ENCODE data around the gene ARHGAP19. TPM values are rescaled to one million over a fixed set of nuclear protein-coding genes. Genes with fewer than 3 reads are reported as not detected.

The ARHGAP19 gene
- total and polyA plus RNA-seq, 5 donors, result 2.4 to 6.3 (median 4.5) TPM

DNA sequence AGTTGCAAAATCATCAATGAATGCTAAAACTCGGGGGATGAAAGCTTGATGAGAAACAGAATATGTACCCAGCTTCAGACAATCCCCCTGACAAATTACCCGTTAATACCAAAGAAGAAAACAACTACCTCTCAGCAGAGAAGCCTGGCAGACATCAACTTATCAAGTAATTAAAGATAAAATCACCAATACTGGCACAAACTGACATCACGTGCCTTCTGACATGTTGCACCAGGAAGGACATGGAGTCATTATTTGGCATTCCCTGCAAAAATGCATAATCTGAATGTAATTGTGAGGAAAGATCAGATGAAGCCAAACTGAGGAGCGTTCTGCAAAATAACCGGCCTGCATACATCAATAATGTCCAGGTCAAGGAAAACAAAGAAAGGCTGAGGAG lies 114.4 kb downstream of the ARHGAP19 start:
- Histone ChIP-seq H3K4me1 (ENCODE audit: control insufficient read depth, insufficient read depth, low read length) (no peaks in the 10 kb centered on the region), H3K9me3 (ENCODE audit: control insufficient read depth, low read length) (no peaks in the 10 kb centered on the region), H3K4me3 (ENCODE audit: low read length) (no peak overlapping the region), H3K27me3 (ENCODE audit: control insufficient read depth, insufficient read depth) (no peaks in the 10 kb centered on the region), H3K27ac (ENCODE audit: low read length) (no peak overlapping the region)
- 56% methylated on average over 5 of the region's 5 CpGs for WGBS
- ATAC-seq (no peak), DNase-seq (no peak)
- intact Hi-C loops (cut with DNase I), result no loop called here

DNA sequence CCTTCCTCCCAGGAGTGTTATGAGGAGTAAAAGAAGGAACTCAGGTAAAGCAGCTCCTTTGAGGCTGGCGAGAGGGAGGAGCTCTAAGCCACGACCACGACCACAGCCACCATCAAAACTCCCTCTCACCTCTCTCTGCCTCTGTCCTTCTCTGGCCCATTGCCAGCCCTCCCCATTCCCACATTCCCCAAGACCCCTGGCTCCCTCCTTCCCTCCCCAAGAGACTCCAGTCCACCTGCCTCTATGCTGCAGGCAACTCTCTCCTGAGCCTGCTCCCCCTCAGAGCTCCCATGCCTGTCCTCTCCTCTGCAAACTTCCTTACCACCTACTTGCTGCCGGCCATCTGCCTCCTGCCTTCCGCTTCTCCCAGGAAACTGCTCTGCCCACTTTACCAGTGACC lies 116.2 kb downstream of the ARHGAP19 start:
- ATAC-seq, result no peak
- DNase-seq, result no peak
- no peak overlapping the region for H3K4me3 ChIP-seq (ENCODE audit: low read length)
- intact Hi-C loops (cut with DNase I), result no loop called here
- H3K27me3 ChIP-seq (ENCODE audit: control insufficient read depth, insufficient read depth), result no peaks in the 10 kb centered on the region
- no peaks in the 10 kb centered on the region for H3K4me1 ChIP-seq (ENCODE audit: control insufficient read depth, insufficient read depth, low read length)
- 81% methylated on average over 5 of the region's 5 CpGs for WGBS
- no peaks in the 10 kb centered on the region for H3K9me3 ChIP-seq (ENCODE audit: control insufficient read depth, low read length)
- no peak overlapping the region for H3K27ac ChIP-seq (ENCODE audit: low read length)

DNA sequence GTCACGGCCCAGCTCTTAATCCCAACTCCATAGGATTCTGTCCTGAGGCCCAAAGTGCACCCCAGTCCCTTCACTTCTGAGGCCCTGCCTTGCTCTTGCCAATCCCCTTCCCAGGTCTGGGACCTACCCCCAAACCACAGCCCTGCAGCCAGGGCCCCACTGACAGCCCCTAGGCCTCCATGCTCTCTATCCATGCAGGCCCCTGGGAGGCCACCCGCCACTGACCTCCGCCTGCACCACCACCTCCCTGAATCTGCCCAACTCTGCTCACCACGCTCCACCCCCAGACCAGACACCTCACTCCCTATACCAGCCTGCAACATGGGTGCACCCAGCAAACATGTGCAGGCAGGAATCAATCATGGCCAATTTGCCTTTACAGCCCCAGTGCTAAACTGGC lies 116.9 kb downstream of the ARHGAP19 start:
- Histone ChIP-seq H3K27ac (ENCODE audit: low read length) (no peak overlapping the region), H3K27me3 (ENCODE audit: control insufficient read depth, insufficient read depth) (no peaks in the 10 kb centered on the region), H3K4me3 (ENCODE audit: low read length) (no peak overlapping the region), H3K4me1 (ENCODE audit: control insufficient read depth, insufficient read depth, low read length) (no peaks in the 10 kb centered on the region), H3K9me3 (ENCODE audit: control insufficient read depth, low read length) (no peaks in the 10 kb centered on the region)
- no peak for ATAC-seq
- no peak for DNase-seq
- over 99% methylated on average over 4 of the region's 4 CpGs for WGBS
- intact Hi-C loops (cut with DNase I), result no loop called here

DNA sequence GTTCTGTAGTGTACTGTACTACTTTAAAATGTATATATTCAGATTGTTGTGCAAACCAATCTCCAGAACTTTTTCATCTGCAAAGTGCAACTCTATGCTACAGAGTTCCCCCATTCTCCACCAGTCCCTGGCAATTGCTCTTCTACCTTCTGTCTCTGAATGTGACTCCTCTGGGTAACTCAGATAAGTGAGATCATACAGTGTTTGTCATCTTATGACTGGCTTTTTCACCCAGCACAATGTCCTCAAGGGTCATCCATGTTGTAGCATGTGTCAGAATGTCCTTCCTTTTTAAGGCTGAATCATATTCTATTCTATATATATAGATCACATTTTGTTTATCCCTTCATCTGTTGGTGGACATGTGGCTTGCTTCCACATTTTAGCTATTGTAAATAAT lies 117.5 kb downstream of the ARHGAP19 start:
- Histone ChIP-seq H3K27ac (ENCODE audit: low read length) (no peak overlapping the region), H3K4me3 (ENCODE audit: low read length) (no peak overlapping the region), H3K9me3 (ENCODE audit: control insufficient read depth, low read length) (no peaks in the 10 kb centered on the region), H3K4me1 (ENCODE audit: control insufficient read depth, insufficient read depth, low read length) (no peaks in the 10 kb centered on the region), H3K27me3 (ENCODE audit: control insufficient read depth, insufficient read depth) (no peaks in the 10 kb centered on the region)
- ATAC-seq, result no peak
- DNase-seq, result no peak
- intact Hi-C loops (cut with DNase I), result no loop called here

DNA sequence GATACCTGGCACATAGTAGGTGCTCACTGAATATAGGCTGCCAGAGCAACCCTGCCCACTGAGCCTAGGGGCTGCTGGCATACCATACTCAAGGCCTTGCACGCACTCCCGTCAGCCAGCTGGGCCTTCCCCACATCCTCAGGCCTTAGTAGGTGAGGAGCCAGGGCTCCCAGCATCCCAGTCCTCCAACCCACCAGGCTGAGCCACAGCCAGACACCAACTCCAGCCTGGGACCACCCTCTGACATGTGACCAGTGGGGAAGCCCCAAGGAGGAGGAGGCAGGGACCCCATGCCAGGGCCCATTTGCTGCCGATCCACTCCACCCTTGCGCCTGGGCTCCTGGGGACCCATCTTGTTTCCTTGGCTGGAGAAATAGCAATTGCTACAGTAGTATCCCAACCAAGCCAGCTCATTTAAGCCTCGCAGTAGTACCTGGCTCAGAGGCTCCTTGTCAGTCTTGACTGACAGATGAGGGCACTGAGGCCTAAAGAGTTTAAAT lies 118.1 kb downstream of the ARHGAP19 start:
- Histone ChIP-seq H3K9me3 (ENCODE audit: control insufficient read depth, low read length) (no peaks in the 10 kb centered on the region), H3K4me1 (ENCODE audit: control insufficient read depth, insufficient read depth, low read length) (no peaks in the 10 kb centered on the region), H3K27me3 (ENCODE audit: control insufficient read depth, insufficient read depth) (no peaks in the 10 kb centered on the region), H3K27ac (ENCODE audit: low read length) (no peak overlapping the region), H3K4me3 (ENCODE audit: low read length) (no peak overlapping the region)
- ATAC-seq (peak in 1 of 2 donors; percentile 27), DNase-seq (no peak)
- intact Hi-C loops (cut with DNase I), result no loop called here
- 94% methylated on average over 5 of the region's 5 CpGs for WGBS

DNA sequence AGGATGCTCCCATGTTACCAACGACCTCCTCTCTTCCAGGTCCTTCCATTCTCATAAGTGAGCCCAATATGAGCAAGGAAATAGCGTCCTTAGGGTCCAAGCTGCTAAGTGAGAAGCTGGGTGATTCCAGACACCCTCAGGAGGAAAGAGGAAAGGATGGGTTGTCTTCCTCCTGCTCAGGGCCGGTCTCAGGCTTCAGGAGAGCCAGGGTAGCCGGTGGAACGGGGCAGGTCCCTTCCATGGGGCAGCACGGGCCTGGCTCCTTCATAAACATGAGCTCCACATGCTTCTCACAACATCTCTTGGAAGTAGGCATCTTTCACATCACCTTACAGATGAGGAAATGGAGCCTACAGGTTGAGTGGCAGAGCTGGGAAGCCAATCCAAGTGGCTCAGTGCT lies 119.4 kb downstream of the ARHGAP19 start:
- no peaks in the 10 kb centered on the region for H3K4me1 ChIP-seq (ENCODE audit: control insufficient read depth, insufficient read depth, low read length)
- ATAC-seq, result no peak
- no peak for DNase-seq
- no peaks in the 10 kb centered on the region for H3K9me3 ChIP-seq (ENCODE audit: control insufficient read depth, low read length)
- intact Hi-C loops (cut with DNase I), result no loop called here
- no peak overlapping the region for H3K27ac ChIP-seq (ENCODE audit: low read length)
- 81% methylated on average over 6 of the region's 6 CpGs for WGBS
- H3K27me3 ChIP-seq (ENCODE audit: control insufficient read depth, insufficient read depth), result no peaks in the 10 kb centered on the region
- no peak overlapping the region for H3K4me3 ChIP-seq (ENCODE audit: low read length)

Other genes starting within 250 kb of the ARHGAP19 start
- under 1 TPM; 0.11 to 0.29 (median 0.17) TPM for gene SLIT1, start 106.7 kb downstream of the ARHGAP19 start, total RNA-seq
- 0.16 TPM for gene SLIT1, start 106.7 kb downstream of the ARHGAP19 start, polyA plus RNA-seq
- gene FRAT1, start 26.6 kb upstream of the ARHGAP19 start, total RNA-seq, result 1 to 10 TPM; 1.6 to 6.6 (median 6.1) TPM
- 2.7 TPM for gene FRAT1, start 26.6 kb upstream of the ARHGAP19 start, polyA plus RNA-seq
- gene FRAT2, start 42.1 kb upstream of the ARHGAP19 start, total RNA-seq, result 1 to 10 TPM; 5.0 to 7.6 (median 7.5) TPM
- 3.4 TPM for gene FRAT2, start 42.1 kb upstream of the ARHGAP19 start, polyA plus RNA-seq
- gene RRP12, start 108.7 kb upstream of the ARHGAP19 start, total RNA-seq, result 10 to 100 TPM; 10.8 to 21.2 (median 14.2) TPM
- gene RRP12, start 108.7 kb upstream of the ARHGAP19 start, polyA plus RNA-seq, result 18.4 TPM
- 100 to 1,000 TPM; 245 to 330 (median 314) TPM for gene PGAM1, start 133.6 kb upstream of the ARHGAP19 start, total RNA-seq
- 204 TPM for gene PGAM1, start 133.6 kb upstream of the ARHGAP19 start, polyA plus RNA-seq
- 10 to 100 TPM; 19.8 to 22.1 (median 21.1) TPM for gene EXOSC1, start 153.4 kb upstream of the ARHGAP19 start, total RNA-seq
- 35.2 TPM for gene EXOSC1, start 153.4 kb upstream of the ARHGAP19 start, polyA plus RNA-seq
- 10 to 100 TPM; 18.9 to 28.6 (median 23.8) TPM for gene ZDHHC16, start 153.5 kb upstream of the ARHGAP19 start, total RNA-seq
- gene ZDHHC16, start 153.5 kb upstream of the ARHGAP19 start, polyA plus RNA-seq, result 23.4 TPM
- gene MMS19, start 205.8 kb upstream of the ARHGAP19 start, total RNA-seq, result 10 to 100 TPM; 32.8 to 40.0 (median 36.8) TPM
- 33.7 TPM for gene MMS19, start 205.8 kb upstream of the ARHGAP19 start, polyA plus RNA-seq
- gene UBTD1, start 206.3 kb upstream of the ARHGAP19 start, total RNA-seq, result 10 to 100 TPM; 24.8 to 27.6 (median 25.8) TPM
- 42.1 TPM for gene UBTD1, start 206.3 kb upstream of the ARHGAP19 start, polyA plus RNA-seq